Measurements from ENCODE around the gene ATF3.

ATF3 gene

DNA sequence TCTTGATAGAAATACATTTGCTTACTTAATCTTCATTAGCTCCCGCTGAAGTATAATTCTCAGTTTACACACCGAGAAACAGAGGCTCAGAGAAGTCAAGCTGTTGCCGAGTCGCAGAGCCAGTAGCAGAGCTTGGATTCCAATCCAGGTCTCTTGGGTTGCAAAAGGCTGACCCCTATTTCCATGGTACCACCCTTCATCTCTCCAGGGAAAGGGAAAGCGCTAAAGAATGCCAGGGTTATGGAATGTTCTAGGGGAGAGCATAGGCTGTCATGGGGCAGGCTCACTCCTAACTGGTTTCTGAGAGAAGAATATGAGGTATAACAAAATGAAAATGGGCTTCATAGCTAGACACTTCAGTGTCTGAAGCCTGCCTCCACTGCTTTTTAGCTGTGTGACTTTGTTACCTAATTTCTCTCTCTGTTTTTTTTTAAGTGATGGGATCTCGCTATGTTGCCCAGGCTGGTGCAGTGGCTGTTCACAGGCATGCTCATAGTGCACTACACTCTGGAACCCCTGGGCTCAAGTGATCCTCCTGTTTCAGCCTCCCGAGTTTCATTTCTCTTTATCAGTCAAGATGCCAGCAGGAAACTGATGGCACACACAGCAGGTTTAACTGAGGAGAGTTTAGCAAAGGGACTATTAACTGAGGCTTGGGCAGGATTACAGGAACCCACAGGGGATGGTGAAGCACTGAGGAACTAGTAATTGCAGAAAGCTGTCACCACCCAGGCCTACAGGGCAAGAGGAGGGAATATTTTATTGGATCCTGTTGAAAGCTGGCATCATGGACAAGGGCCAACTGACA, 25.5 kb upstream of the ATF3 start:
- DNase-seq (ENCODE audit: low read depth), result no peak
- H3K4me3 ChIP-seq (ENCODE audit: low read depth, low read length), result no peak overlapping the region
- TF ChIP-seq, protein P1, sequence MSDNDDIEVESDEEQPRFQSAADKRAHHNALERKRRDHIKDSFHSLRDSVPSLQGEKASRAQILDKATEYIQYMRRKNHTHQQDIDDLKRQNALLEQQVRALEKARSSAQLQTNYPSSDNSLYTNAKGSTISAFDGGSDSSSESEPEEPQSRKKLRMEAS (IDR thresholded peaks at IDR 0.05; ENCODE audit: low read depth, low read length), result no peak
- no peak for TF ChIP-seq POLR2A (IDR thresholded peaks at IDR 0.05; ENCODE audit: extremely low read depth, insufficient read length)
- TF ChIP-seq CTCF (IDR thresholded peaks at IDR 0.05; ENCODE audit: low read depth, low read length), result no peak
- no peak for TF ChIP-seq MYC (IDR thresholded peaks at IDR 0.05; ENCODE audit: low read depth, low read length)

GRCh38 chr1:212583643-212584042, 24.9 kb upstream of the ATF3 start:
- TF ChIP-seq MYC (IDR thresholded peaks at IDR 0.05; ENCODE audit: low read depth, low read length), result no peak
- TF ChIP-seq POLR2A (IDR thresholded peaks at IDR 0.05; ENCODE audit: extremely low read depth, insufficient read length), result no peak
- TF ChIP-seq, protein P1 (IDR thresholded peaks at IDR 0.05; ENCODE audit: low read depth, low read length), result no peak
- no peak for TF ChIP-seq CTCF (IDR thresholded peaks at IDR 0.05; ENCODE audit: low read depth, low read length)
- no peak for DNase-seq (ENCODE audit: low read depth)
- no peak overlapping the region for H3K4me3 ChIP-seq (ENCODE audit: low read depth, low read length)

GRCh38 chr1:212584092-212584886, 24.3 kb upstream of the ATF3 start:
- TF ChIP-seq POLR2A (IDR thresholded peaks at IDR 0.05; ENCODE audit: extremely low read depth, insufficient read length) (no peak), CTCF (IDR thresholded peaks at IDR 0.05; ENCODE audit: low read depth, low read length) (no peak), MYC (IDR thresholded peaks at IDR 0.05; ENCODE audit: low read depth, low read length) (no peak)
- TF ChIP-seq, protein P1 (IDR thresholded peaks at IDR 0.05; ENCODE audit: low read depth, low read length), result no peak

GRCh38 chr1:212585210-212585609, 23.4 kb upstream of the ATF3 start:
- DNase-seq (ENCODE audit: low read depth), result no peak
- no peak overlapping the region for H3K4me3 ChIP-seq (ENCODE audit: low read depth, low read length)
- TF ChIP-seq POLR2A (IDR thresholded peaks at IDR 0.05; ENCODE audit: extremely low read depth, insufficient read length) (no peak), CTCF (IDR thresholded peaks at IDR 0.05; ENCODE audit: low read depth, low read length) (no peak), MYC (IDR thresholded peaks at IDR 0.05; ENCODE audit: low read depth, low read length) (no peak)
- TF ChIP-seq, protein P1 (IDR thresholded peaks at IDR 0.05; ENCODE audit: low read depth, low read length), result no peak

More at GRCh38 chr1:212584092-212584886, 24.3 kb upstream of the ATF3 start:
- no peak for DNase-seq (ENCODE audit: low read depth)
- no peak overlapping the region for H3K4me3 ChIP-seq (ENCODE audit: low read depth, low read length)

DNA sequence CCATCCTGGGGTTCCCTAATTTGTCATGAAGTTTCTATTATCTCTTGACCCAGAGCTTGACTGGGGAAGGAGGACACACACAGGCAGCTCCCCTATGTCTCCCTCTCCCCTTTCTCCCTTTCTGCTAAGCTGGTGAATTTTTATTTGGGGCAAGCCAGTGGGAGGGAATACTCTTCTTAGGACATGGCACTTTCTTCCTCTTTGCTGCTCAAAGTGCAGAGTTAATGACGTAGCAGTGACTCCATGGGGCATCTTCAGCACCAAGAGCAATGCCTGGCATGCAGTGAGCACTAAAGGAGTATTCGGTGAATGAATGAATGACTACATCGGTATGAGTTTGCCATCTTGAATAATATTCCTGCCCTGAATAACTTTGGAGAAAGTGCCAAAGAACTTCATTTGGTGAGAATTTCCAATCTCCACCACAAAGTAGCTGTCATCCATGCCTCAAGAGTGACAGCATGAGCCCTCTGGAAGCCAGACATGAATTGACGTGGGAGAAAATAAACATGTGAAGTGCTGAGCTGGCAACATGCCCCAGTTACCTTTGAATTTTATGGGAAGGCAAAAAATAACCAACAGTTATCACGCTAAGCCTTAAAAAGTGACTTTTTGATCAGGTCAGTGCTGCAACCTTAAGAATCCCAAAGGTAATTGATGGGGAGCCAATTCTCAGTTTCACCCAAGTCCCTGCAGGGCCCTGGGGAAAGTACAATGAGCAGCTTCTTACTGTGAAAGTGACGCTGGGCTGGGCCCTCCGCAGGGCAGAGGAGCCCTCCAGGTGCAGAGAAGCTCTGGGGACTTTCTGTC, 22.1 kb upstream of the ATF3 start:
- no peak overlapping the region for H3K4me3 ChIP-seq (ENCODE audit: low read depth, low read length)
- TF ChIP-seq MYC (IDR thresholded peaks at IDR 0.05; ENCODE audit: low read depth, low read length) (no peak), CTCF (IDR thresholded peaks at IDR 0.05; ENCODE audit: low read depth, low read length) (no peak), POLR2A (IDR thresholded peaks at IDR 0.05; ENCODE audit: extremely low read depth, insufficient read length) (no peak)
- TF ChIP-seq, protein P1 (IDR thresholded peaks at IDR 0.05; ENCODE audit: low read depth, low read length), result no peak
- no peak for DNase-seq (ENCODE audit: low read depth)
